Measurements from ENCODE around the gene VSIG10L2. TPM values are rescaled to one million over a fixed set of nuclear protein-coding genes. Genes with fewer than 3 reads are reported as not detected.
"Not testable (repeated sequence)": the region's sequence is repeated elsewhere in the genome, so short reads cannot be mapped to it uniquely, and the experiment has no call there.

VSIG10L2 gene
- total RNA-seq, 1 donor from 2014 or later = not detected

GRCh38 chr11:125979511-125979910 lies 33.7 kb downstream of the VSIG10L2 start:
- Histone ChIP-seq H3K27me3 (ENCODE audit: control insufficient read depth, insufficient read depth, low read length) (no peaks in the 10 kb centered on the region), H3K36me3 (ENCODE audit: control insufficient read depth, insufficient read depth, low read length) (no peaks in the 10 kb centered on the region), H3K4me3 (ENCODE audit: low read depth, low read length) (no peak overlapping the region)
- no peak for DNase-seq (ENCODE audit: low read depth)
- no peak for TF ChIP-seq CTCF (IDR thresholded peaks at IDR 0.05; ENCODE audit: insufficient read depth, low read length, poor library complexity, severe bottlenecking)

- no peak for TF ChIP-seq CTCF (IDR thresholded peaks at IDR 0.05; ENCODE audit: insufficient read depth, low read length, poor library complexity, severe bottlenecking)
Observed at GRCh38 chr11:125980436-125980835, 34.6 kb downstream of the VSIG10L2 start.

GRCh38 chr11:125982348-125982730 lies 36.5 kb downstream of the VSIG10L2 start:
- no peak for TF ChIP-seq CTCF (IDR thresholded peaks at IDR 0.05; ENCODE audit: insufficient read depth, low read length, poor library complexity, severe bottlenecking)
- DNase-seq (ENCODE audit: low read depth) = no peak

More at GRCh38 chr11:125980436-125980835, 34.6 kb downstream of the VSIG10L2 start:
- Histone ChIP-seq H3K4me3 (ENCODE audit: low read depth, low read length) (no peak overlapping the region), H3K36me3 (ENCODE audit: control insufficient read depth, insufficient read depth, low read length) (no peaks in the 10 kb centered on the region), H3K27me3 (ENCODE audit: control insufficient read depth, insufficient read depth, low read length) (no peaks in the 10 kb centered on the region)
- no peak for DNase-seq (ENCODE audit: low read depth)

GRCh38 chr11:125985956-125986355 lies 40.1 kb downstream of the VSIG10L2 start:
- H3K36me3 ChIP-seq (ENCODE audit: control insufficient read depth, insufficient read depth, low read length); DNase-seq (ENCODE audit: low read depth); H3K27me3 ChIP-seq (ENCODE audit: control insufficient read depth, insufficient read depth, low read length); H3K4me3 ChIP-seq (ENCODE audit: low read depth, low read length): not testable (repeated sequence)

More at GRCh38 chr11:125982348-125982730, 36.5 kb downstream of the VSIG10L2 start:
- H3K27me3 ChIP-seq (ENCODE audit: control insufficient read depth, insufficient read depth, low read length) = no peaks in the 10 kb centered on the region
- H3K4me3 ChIP-seq (ENCODE audit: low read depth, low read length) = no peak overlapping the region
- no peaks in the 10 kb centered on the region for H3K36me3 ChIP-seq (ENCODE audit: control insufficient read depth, insufficient read depth, low read length)

GRCh38 chr11:125987066-125987641 lies 41.3 kb downstream of the VSIG10L2 start:
- no peak for DNase-seq (ENCODE audit: low read depth)
- H3K36me3 ChIP-seq (ENCODE audit: control insufficient read depth, insufficient read depth, low read length) = no peaks in the 10 kb centered on the region
- no peak for TF ChIP-seq CTCF (IDR thresholded peaks at IDR 0.05; ENCODE audit: insufficient read depth, low read length, poor library complexity, severe bottlenecking)
- H3K27me3 ChIP-seq (ENCODE audit: control insufficient read depth, insufficient read depth, low read length) = no peaks in the 10 kb centered on the region
- no peak overlapping the region for H3K4me3 ChIP-seq (ENCODE audit: low read depth, low read length)

GRCh38 chr11:125990244-125990643 lies 44.4 kb downstream of the VSIG10L2 start:
- Histone ChIP-seq H3K36me3 (ENCODE audit: control insufficient read depth, insufficient read depth, low read length) (no peaks in the 10 kb centered on the region), H3K27me3 (ENCODE audit: control insufficient read depth, insufficient read depth, low read length) (no peaks in the 10 kb centered on the region), H3K4me3 (ENCODE audit: low read depth, low read length) (no peak overlapping the region)
- no peak for TF ChIP-seq CTCF (IDR thresholded peaks at IDR 0.05; ENCODE audit: insufficient read depth, low read length, poor library complexity, severe bottlenecking)
- DNase-seq (ENCODE audit: low read depth) = peak; percentile 28

Data from kidney epithelial cell (primary cell).